ENCODE data around the gene DKK2. TPM values are rescaled to one million over a fixed set of nuclear protein-coding genes. Genes with fewer than 3 reads are reported as not detected.

The DKK2 gene
- total RNA-seq, 1 experiment from 2014 or later, result not detected

GRCh38 chr4:106875340-106875739 lies 160.8 kb downstream of the DKK2 start:
- Histone ChIP-seq H3K9me3 (no peaks in the 10 kb centered on the region), H3K27me3 (no peaks in the 10 kb centered on the region), H3K36me3 (no peaks in the 10 kb centered on the region), H3K4me3 (no peak overlapping the region)
- DNase-seq, result no peak

Data from MG63 (cell line).